Cardiac fibroblast (primary cell): ENCODE measurements around the gene LRRC26.

Experiments used
- DNase-seq, 2 donors: peaks; one replicate each; pipeline versions ENCODE4 v3.0.0 to v3.0.0-alpha.2; 2010; ENCODE audit warnings: low read depth in 2 of 2
- H3K4me3 ChIP-seq, 2 donors: replicated peaks in 1 of 2; 1 replicate in 1 of 2; 2 replicates in 1 of 2; pipeline ENCODE4 v1.5.1; 2011; ENCODE audit warnings: low read depth in 2 of 2, low read length in 2 of 2, mild to moderate bottlenecking in 2 of 2, moderate library complexity in 1 of 2
- TF ChIP-seq, protein P1 (sequence below): IDR thresholded peaks from one replicate; pipeline ENCODE4 v1.5.1; 2011; ENCODE audit warnings: low read depth, mild to moderate bottlenecking, low read length, inconsistent platforms

The LRRC26 gene

DNA sequence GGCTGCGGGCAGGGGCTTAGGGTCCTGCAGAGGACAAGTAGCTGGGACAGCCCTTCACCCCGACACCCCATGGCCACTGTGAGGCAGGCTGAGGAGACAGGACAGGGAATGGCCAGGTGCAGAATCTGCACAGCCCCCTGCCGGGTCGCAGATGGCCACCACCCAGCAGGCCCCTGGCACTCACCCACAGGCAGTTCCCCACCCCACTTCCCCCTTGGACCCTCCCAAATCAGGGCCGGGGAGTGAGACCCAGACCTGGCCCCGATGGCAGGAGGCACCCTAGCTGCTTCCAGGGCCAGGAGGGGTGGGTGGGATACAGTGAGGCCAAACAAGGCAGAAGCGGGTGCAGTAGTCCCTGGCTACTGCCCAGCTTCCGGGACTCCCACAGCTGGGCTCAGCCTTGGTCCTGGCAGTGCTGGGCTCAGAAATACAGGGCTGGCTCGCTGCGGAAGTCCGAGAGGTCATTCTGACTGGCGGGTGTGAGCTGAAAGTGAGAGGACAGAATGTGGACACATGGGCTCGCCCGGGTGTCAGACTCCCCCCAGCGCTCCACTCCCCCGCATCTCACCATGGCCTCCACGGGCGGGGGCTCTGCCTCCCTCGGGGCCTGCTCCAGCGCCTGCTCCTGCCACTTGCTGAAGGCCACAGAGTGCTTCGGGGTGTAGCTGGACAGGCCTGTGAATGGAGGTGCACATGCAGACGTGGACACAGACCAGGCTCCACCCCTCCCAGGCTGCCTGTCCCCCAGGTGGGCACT lies 22.0 kb upstream of the LRRC26 start:
- TF ChIP-seq, protein P1, sequence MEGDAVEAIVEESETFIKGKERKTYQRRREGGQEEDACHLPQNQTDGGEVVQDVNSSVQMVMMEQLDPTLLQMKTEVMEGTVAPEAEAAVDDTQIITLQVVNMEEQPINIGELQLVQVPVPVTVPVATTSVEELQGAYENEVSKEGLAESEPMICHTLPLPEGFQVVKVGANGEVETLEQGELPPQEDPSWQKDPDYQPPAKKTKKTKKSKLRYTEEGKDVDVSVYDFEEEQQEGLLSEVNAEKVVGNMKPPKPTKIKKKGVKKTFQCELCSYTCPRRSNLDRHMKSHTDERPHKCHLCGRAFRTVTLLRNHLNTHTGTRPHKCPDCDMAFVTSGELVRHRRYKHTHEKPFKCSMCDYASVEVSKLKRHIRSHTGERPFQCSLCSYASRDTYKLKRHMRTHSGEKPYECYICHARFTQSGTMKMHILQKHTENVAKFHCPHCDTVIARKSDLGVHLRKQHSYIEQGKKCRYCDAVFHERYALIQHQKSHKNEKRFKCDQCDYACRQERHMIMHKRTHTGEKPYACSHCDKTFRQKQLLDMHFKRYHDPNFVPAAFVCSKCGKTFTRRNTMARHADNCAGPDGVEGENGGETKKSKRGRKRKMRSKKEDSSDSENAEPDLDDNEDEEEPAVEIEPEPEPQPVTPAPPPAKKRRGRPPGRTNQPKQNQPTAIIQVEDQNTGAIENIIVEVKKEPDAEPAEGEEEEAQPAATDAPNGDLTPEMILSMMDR: no peak
- no peak overlapping the region for H3K4me3 ChIP-seq
- DNase-seq: no peak

DNA sequence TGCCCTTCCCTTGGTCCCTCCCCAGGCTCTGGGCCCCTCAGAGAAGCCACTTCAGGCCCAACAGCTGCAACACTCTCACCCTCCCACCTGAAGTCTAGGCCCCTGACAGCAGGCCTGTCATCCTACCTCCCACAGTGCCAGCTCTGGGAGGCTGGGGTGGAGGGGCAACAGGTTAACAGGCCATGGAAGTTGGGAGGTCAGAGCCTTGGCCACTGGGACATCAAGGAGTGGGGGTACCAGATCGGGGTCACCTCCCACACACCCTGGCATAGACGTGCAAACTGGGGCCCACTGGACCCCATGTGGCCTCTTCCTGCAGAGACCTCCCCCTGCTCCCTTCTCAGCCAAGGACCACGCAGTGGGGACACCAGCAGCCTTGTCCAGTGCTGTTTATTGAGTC lies 21.4 kb upstream of the LRRC26 start:
- no peak overlapping the region for H3K4me3 ChIP-seq
- TF ChIP-seq, protein P1: no peak
- DNase-seq: no peak

DNA sequence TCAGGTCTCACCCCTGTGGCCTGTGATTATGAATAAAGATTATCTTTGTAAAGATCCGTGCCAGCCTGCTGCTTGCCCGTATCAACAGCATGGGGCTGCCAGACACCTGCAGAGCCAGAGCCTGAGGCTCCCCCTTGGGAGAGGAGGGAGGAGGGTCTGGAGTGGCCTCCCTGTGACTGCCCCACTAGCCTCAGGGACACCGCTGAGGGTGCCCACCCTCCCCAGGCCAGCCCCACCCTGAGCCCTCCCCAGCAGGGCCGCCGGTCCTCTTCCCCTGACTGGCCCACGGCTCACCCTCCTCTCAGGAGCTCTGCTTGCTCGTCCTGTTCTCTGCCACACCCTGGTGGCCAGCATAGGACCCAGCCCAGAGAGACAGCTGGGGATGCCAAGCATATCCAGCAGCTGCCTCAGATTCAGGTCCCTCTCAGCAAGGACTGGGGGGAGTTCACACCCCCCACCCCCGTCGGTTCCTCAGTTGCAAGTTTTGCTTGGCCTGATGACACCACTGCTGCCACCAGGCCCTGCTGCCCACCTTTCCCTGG lies 20.5 kb upstream of the LRRC26 start:
- TF ChIP-seq, protein P1: no peak
- DNase-seq: no peak
- H3K4me3 ChIP-seq: no peak overlapping the region

DNA sequence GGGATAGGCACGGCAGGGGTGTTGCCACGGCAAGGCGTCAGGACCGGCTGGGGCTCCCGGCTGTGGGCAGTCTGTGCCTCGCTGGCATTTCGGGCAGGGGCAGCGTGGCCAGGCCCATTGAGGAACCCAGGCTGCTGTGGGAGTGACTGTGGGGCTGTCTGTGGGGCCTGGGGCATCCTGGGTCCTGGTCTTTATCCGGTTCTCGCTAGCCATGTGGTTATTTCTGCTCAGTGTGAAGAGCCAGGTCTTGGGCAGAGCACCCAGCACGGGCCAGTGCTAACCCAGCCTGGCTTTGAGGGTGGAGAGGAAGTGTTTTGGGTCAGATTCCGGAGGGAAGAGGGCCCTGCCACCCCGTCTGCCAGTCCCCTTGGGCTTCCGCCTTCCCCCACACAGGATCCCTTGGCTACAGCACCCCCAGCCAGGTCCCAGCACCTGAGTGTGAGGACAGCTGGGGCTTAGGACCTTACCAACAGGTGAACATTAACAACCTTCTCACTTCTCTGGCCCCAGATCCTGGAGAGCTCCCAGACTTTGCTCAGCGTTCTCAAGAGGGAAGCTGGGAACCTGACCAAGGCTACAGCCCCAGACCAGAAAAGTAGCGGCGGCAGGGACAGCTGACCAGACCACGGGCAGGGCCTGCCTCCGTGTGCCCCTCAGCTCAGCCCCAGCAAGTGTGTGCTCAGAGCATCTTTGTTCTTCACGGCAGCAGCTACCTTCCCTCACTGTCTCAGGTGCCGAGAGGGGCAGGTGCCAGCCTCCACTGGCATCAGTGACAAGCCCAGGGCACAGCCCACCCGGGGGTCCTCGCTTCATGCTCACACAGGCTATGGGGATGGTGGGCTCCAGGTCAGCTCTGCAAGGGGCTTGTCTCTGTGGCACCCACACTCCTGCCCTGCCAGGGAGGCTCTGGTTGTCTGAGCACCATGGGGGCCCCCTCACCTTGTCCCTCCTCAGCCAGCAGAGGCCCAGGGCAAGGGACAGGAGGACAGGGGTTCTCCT lies 19.7 kb upstream of the LRRC26 start:
- peak overlapping the region; percentile 95 to 99 for H3K4me3 ChIP-seq
- TF ChIP-seq, protein P1: no peak
- DNase-seq: no peak

DNA sequence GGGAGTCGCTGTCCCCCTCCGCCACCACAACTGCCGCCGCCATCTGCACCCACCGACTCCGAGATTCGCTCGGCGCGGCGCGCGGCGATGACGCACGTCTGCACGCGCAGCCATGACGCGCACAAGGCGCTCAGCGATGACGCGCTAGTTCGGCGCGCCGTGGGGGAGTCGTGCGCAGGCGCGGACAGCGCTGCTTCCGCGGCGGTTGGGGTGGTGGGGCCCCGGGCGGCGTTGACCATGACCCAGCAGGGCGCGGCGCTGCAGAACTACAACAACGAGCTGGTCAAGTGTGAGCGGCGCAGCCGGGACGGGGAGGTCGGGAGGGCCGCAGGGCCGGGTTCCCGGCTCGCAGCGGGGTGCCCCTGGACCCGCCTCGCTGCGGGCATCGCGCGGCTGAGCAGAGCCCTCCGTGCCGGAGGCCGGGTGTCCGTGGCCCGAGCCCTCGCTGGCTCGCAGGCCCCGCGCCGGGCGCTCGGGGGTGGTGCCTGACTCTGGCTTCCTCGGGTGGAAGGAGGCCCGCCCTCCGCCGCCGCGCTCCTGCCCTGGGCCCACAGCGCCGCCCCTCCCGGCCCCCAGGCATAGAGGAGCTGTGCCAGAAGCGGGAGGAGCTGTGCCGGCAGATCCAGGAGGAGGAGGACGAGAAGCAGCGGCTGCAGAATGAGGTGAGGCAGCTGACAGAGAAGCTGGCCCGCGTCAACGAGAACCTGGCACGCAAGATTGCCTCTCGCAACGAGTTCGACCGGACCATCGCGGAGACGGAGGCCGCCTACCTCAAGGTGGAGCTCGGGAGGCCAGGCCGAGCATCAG lies 18.8 kb upstream of the LRRC26 start, which contains the start of the genes ANAPC2 and SSNA1:
TSS of gene ANAPC2 (minus strand) at position 71 of the 807 bp plus-strand sequence. CDS start at position 43, 28 bp downstream.
TSS of gene SSNA1 (plus strand) at position 187 of the 807 bp plus-strand sequence. CDS start at position 238, 51 bp downstream.
- H3K4me3 ChIP-seq: peak within 1 kb of the TSS; percentile 95 to 99
- DNase-seq: peak; percentile 93 to 95
- TF ChIP-seq, protein P1: peak; percentile 50

DNA sequence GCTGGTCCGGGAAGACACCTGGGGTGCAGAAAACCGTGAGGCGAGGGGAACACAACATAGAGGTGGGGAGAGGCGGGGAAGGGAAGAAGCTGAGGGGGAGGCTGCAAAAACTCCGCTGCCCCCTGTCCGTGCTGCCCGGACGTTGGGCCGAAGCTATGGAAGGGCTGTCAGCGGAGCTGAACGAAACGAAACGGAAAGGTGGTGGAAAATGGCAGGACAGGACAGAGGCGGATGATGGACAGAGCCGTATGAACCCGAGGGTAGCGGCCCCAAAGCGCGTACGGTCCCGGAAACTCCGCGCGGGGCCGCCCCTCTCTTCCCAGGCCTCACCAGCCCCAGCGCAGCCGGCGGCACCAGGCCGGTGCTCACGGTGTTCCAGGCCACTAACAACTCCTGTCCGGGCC lies 18.2 kb upstream of the LRRC26 start:
- peak overlapping the region; percentile 95 to 99 for H3K4me3 ChIP-seq
- no peak for DNase-seq
- TF ChIP-seq, protein P1: no peak
